ENCODE results near the gene SIGLEC11.

DNA sequence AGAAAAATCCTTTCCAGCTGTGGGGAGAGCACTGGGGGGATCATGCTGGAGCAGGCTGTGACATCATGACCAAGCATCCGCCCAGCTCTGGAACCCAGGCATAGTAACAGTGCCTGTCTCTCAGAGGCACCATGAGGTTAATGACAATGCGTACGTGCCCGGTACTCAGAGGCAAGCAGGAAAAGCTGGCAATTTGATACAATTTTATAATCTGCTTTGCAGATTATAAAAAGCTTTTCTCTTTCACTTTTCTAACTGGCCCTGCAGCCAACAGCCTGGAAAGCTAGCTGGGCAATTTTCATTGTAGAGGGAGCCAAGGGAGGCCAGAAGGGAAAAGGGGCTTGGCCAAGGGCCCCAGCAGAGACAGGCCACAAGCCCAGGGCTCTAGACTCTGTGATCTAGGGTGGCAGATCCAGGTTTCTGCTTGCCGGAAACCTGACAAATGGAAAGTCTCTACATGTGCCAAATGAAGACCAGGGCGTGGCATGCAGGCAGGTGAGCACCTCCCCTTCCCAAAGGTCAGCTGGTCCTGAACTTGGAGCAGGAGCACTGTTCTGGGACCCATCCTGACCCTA lies 41.5 kb upstream of the SIGLEC11 start:
- TF ChIP-seq, protein P1, sequence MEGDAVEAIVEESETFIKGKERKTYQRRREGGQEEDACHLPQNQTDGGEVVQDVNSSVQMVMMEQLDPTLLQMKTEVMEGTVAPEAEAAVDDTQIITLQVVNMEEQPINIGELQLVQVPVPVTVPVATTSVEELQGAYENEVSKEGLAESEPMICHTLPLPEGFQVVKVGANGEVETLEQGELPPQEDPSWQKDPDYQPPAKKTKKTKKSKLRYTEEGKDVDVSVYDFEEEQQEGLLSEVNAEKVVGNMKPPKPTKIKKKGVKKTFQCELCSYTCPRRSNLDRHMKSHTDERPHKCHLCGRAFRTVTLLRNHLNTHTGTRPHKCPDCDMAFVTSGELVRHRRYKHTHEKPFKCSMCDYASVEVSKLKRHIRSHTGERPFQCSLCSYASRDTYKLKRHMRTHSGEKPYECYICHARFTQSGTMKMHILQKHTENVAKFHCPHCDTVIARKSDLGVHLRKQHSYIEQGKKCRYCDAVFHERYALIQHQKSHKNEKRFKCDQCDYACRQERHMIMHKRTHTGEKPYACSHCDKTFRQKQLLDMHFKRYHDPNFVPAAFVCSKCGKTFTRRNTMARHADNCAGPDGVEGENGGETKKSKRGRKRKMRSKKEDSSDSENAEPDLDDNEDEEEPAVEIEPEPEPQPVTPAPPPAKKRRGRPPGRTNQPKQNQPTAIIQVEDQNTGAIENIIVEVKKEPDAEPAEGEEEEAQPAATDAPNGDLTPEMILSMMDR (IDR thresholded peaks at IDR 0.05; ENCODE audit: low read length), result no peak
- TF ChIP-seq EZH2 (IDR thresholded peaks at IDR 0.05; ENCODE audit: borderline replicate concordance, low read length), result no peak

Data from OCI-LY1 (cell line).